GM12878 (cell line): ENCODE data around the gene CCDC87.
"Not testable (repeated sequence)": the region's sequence is repeated elsewhere in the genome, so short reads cannot be mapped to it uniquely, and the experiment has no call there.

Source experiments
- CEBPB ChIP-seq, 2 experiments: fragments of 150-350 bp in 1 of 2; IDR thresholded peaks; 2 replicates each; pipeline ENCODE4 v1.6.1; 2012 to 2014; ENCODE audit warnings: low read depth in 2 of 2, low read length in 2 of 2, borderline replicate concordance in 1 of 2, inconsistent platforms in 1 of 2
- POLR2AphosphoS5 ChIP-seq: IDR thresholded peaks from 2 replicates; pipeline ENCODE4 v1.6.1; 2011; ENCODE audit warnings: mild to moderate bottlenecking, low read length, inconsistent platforms
- RAD21 ChIP-seq: IDR thresholded peaks from 2 replicates; pipeline ENCODE4 v1.6.1; 2011; ENCODE audit warnings: mild to moderate bottlenecking, low read depth, low read length, moderate library complexity; ENCODE audit not compliant: insufficient read depth
- TBL1XR1 ChIP-seq: IDR thresholded peaks from 2 replicates; pipeline ENCODE4 v1.6.1; 2012; ENCODE audit warnings: low read depth, low read length, improper control_type of control experiment
- ZNF274 ChIP-seq: IDR thresholded peaks from one replicate; pipeline ENCODE4 v1.8.0; 2011; ENCODE audit not compliant: insufficient read length, insufficient read depth
- ZZZ3 ChIP-seq: IDR thresholded peaks from 2 replicates; pipeline ENCODE4 v1.6.1; 2011; ENCODE audit warnings: low read depth; ENCODE audit not compliant: control insufficient read depth, insufficient read length
- TF ChIP-seq, protein P1 (sequence below): IDR thresholded peaks from 2 replicates; pipeline ENCODE4 v1.6.1; 2012; ENCODE audit warnings: mild to moderate bottlenecking, low read depth, low read length
- TF ChIP-seq, protein P2 (sequence below), 3 experiments: IDR thresholded peaks in 2 of 3; conservative IDR thresholded peaks in 1 of 3; 2 replicates each; pipeline ENCODE4 v1.5.1; 2011; ENCODE audit warnings: low read depth in 3 of 3, low read length in 3 of 3, mild to moderate bottlenecking in 3 of 3, control low read depth in 2 of 3, moderate library complexity in 2 of 3, inconsistent platforms in 1 of 3, mixed read lengths in 1 of 3; ENCODE audit not compliant: control insufficient read depth in 2 of 3, insufficient read depth in 1 of 3; ENCODE audit errors: extremely low read depth in 1 of 3
- TF ChIP-seq, protein P3 (sequence below): IDR thresholded peaks from 2 replicates; pipeline ENCODE4 v1.6.1; 2012; ENCODE audit warnings: low read depth, low read length, improper control_type of control experiment

DNA sequence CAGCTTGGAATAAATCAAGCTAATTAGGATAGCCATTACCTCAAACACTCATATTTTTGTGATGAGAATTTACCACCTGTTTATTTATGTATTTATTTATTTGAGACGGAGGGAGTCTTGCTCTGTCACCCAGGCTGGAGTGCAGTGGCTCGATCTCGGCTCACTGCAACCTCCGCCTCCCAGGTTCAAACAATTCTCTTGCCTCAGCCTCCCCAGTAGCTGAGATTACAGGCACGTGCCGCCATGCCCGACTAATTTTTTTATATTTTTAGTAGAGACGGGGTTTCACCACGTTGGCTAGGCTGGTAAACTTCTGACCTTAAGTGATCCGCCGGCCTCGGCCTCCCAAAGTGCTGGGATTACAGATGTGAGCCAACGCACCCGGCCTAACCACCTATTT is 47.9 kb downstream of the CCDC87 start:
- not testable (repeated sequence) for TF ChIP-seq POLR2AphosphoS5; ZZZ3; ZNF274; CEBPB (IDR thresholded peaks at IDR 0.05; ENCODE audit: borderline replicate concordance in 1 of 2, low read depth in 2 of 2, low read length in 2 of 2); TBL1XR1; RAD21
- TF ChIP-seq, protein P1, sequence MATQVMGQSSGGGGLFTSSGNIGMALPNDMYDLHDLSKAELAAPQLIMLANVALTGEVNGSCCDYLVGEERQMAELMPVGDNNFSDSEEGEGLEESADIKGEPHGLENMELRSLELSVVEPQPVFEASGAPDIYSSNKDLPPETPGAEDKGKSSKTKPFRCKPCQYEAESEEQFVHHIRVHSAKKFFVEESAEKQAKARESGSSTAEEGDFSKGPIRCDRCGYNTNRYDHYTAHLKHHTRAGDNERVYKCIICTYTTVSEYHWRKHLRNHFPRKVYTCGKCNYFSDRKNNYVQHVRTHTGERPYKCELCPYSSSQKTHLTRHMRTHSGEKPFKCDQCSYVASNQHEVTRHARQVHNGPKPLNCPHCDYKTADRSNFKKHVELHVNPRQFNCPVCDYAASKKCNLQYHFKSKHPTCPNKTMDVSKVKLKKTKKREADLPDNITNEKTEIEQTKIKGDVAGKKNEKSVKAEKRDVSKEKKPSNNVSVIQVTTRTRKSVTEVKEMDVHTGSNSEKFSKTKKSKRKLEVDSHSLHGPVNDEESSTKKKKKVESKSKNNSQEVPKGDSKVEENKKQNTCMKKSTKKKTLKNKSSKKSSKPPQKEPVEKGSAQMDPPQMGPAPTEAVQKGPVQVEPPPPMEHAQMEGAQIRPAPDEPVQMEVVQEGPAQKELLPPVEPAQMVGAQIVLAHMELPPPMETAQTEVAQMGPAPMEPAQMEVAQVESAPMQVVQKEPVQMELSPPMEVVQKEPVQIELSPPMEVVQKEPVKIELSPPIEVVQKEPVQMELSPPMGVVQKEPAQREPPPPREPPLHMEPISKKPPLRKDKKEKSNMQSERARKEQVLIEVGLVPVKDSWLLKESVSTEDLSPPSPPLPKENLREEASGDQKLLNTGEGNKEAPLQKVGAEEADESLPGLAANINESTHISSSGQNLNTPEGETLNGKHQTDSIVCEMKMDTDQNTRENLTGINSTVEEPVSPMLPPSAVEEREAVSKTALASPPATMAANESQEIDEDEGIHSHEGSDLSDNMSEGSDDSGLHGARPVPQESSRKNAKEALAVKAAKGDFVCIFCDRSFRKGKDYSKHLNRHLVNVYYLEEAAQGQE = not testable (repeated sequence)
- TF ChIP-seq, protein P2, sequence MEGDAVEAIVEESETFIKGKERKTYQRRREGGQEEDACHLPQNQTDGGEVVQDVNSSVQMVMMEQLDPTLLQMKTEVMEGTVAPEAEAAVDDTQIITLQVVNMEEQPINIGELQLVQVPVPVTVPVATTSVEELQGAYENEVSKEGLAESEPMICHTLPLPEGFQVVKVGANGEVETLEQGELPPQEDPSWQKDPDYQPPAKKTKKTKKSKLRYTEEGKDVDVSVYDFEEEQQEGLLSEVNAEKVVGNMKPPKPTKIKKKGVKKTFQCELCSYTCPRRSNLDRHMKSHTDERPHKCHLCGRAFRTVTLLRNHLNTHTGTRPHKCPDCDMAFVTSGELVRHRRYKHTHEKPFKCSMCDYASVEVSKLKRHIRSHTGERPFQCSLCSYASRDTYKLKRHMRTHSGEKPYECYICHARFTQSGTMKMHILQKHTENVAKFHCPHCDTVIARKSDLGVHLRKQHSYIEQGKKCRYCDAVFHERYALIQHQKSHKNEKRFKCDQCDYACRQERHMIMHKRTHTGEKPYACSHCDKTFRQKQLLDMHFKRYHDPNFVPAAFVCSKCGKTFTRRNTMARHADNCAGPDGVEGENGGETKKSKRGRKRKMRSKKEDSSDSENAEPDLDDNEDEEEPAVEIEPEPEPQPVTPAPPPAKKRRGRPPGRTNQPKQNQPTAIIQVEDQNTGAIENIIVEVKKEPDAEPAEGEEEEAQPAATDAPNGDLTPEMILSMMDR (IDR thresholded peaks at IDR 0.05 in 2 of 3, conservative IDR thresholded peaks at IDR 0.05 in 1 of 3; ENCODE audit: control insufficient read depth in 2 of 3, extremely low read depth in 1 of 3, insufficient read depth in 1 of 3, low read depth in 3 of 3, low read length in 3 of 3) = not testable (repeated sequence)
- TF ChIP-seq, protein P3, sequence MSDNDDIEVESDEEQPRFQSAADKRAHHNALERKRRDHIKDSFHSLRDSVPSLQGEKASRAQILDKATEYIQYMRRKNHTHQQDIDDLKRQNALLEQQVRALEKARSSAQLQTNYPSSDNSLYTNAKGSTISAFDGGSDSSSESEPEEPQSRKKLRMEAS = not testable (repeated sequence)
